HFFc6 (cell line): ENCODE data around the gene RB1. TPM values are rescaled to one million over a fixed set of nuclear protein-coding genes. Genes with fewer than 3 reads are reported as not detected.

Source experiments
- DNase-seq: peaks from one replicate; pipeline ENCODE4 v3.0.0-alpha.2; 2018
- H3K27ac Mint-ChIP-seq: 2 replicates; pipeline ENCODE4 v1.8.0; 2020; ENCODE audit warnings: mild to moderate bottlenecking, mixed read lengths
- H3K27me3 Mint-ChIP-seq: 2 replicates; pipeline ENCODE4 v1.8.0; 2021; ENCODE audit warnings: mild to moderate bottlenecking, moderate library complexity, mixed read lengths; ENCODE audit not compliant: insufficient read depth
- H3K36me3 Mint-ChIP-seq: 2 replicates; pipeline ENCODE4 v1.8.0; 2021; ENCODE audit warnings: low read depth, mixed read lengths
- H3K4me1 Mint-ChIP-seq: 2 replicates; pipeline ENCODE4 v1.8.0; 2020; ENCODE audit warnings: low read depth, mixed read lengths
- H3K4me3 Mint-ChIP-seq: 2 replicates; pipeline ENCODE4 v1.8.0; 2020; ENCODE audit warnings: mild to moderate bottlenecking, moderate library complexity, mixed read lengths
- H3K9me3 Mint-ChIP-seq: 2 replicates; pipeline ENCODE4 v1.8.0; 2020; ENCODE audit warnings: mild to moderate bottlenecking, mixed read lengths
- total RNA-seq, 6 experiments: library from RNA; stranded (reverse); fragmentation: NEBNext Ultra II Directional; extraction: Animal tissue kit (Norgen Biotek cat#: 25700); gene quantifications; 2 replicates in 1 of 6; 3 replicates in 5 of 6; pipeline ENCODE4 v1.2.3, GENCODE V29; 2021
- TF ChIP-seq, protein P1 (sequence below): fragments of 200-600 bp; sonication (generic); IDR thresholded peaks from 2 replicates; pipeline ENCODE4 v1.5.0; 2021; ENCODE audit warnings: antibody characterized with exemption, mild to moderate bottlenecking

RB1 gene
- total RNA-seq, 6 experiments from 2014 or later = 39.2 to 50.4 (median 43.0) TPM

DNA sequence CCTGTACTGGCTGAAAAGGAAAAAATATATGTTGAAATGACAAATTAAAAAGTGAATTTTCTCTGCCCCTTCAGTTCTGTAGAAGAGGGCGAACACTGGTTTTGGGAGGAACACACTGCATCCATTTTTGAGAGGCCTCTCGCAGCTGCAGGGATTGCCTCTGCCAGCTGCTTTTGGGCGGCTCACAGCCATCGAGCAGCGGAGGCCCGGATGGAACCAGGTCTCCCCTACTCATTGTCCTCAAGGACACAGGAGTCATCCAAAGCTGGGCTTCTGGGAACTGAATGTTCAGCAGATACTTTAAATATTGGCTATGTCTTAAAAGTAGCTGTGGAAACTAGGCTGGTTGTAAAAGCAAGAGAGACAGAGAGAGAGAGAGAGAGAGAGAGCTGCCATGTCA is 212.2 kb downstream of the RB1 start:
- DNase-seq = no peak
- Mint-ChIP-seq H3K36me3 (0 out of 2 replicates have a peak, but pooled peaks cover 4% of the 10 kb centered on the region), H3K9me3 (no peaks in the 10 kb centered on the region), H3K4me1 (no peaks in the 10 kb centered on the region), H3K4me3 (no peak overlapping the region), H3K27ac (no peak overlapping the region), H3K27me3 (no peaks in the 10 kb centered on the region)
- TF ChIP-seq, protein P1, sequence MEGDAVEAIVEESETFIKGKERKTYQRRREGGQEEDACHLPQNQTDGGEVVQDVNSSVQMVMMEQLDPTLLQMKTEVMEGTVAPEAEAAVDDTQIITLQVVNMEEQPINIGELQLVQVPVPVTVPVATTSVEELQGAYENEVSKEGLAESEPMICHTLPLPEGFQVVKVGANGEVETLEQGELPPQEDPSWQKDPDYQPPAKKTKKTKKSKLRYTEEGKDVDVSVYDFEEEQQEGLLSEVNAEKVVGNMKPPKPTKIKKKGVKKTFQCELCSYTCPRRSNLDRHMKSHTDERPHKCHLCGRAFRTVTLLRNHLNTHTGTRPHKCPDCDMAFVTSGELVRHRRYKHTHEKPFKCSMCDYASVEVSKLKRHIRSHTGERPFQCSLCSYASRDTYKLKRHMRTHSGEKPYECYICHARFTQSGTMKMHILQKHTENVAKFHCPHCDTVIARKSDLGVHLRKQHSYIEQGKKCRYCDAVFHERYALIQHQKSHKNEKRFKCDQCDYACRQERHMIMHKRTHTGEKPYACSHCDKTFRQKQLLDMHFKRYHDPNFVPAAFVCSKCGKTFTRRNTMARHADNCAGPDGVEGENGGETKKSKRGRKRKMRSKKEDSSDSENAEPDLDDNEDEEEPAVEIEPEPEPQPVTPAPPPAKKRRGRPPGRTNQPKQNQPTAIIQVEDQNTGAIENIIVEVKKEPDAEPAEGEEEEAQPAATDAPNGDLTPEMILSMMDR = no peak

DNA sequence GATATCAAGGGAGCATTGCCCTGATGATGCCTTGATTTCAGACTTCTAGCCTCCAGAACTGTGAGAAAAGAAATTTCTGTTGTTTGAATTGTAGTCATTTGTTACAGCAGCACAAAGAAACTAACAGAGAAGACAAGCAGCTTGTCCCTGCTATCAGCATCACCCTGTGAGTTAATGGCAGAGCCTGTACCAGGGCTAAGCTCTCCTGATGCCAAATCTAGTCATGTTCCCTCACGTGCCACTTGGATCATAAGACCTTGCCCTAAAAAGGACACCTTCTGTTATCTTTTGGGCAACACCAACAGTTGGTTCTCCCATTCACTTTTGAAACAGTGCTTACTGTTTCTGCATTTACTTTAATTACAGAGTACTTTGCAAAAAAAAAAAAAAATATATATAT is 214.5 kb downstream of the RB1 start:
- H3K27me3 Mint-ChIP-seq = no peaks in the 10 kb centered on the region
- H3K9me3 Mint-ChIP-seq = no peaks in the 10 kb centered on the region
- DNase-seq = no peak
- 0 out of 2 replicates have a peak, but pooled peaks cover 4% of the 10 kb centered on the region for H3K36me3 Mint-ChIP-seq
- TF ChIP-seq, protein P1 = no peak
- no peak overlapping the region for H3K27ac Mint-ChIP-seq
- no peak overlapping the region for H3K4me3 Mint-ChIP-seq
- H3K4me1 Mint-ChIP-seq = no peaks in the 10 kb centered on the region

DNA sequence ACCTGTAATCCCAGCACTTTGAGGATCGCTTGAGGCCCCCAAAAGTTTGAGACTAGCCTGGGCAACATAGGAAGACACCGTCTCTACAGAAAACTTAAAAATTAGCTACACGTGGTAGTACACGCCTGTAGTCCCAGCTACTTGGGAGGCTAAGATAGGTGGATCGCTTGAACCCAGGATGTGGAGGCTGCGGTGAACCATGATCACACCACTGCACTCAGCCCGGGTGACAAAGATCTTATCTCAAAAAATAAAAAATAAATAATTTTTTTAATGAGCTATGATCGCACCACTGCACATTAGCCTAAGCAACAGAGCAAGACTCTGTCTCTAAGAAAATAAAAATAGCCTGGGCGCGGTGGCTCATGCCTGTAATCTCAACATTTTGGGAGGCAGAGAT is 222.7 kb downstream of the RB1 start:
- TF ChIP-seq, protein P1 = no peak
- Mint-ChIP-seq H3K4me1 (peaks cover 3% of the 10 kb centered on the region), H3K36me3 (no peaks in the 10 kb centered on the region), H3K27me3 (no peaks in the 10 kb centered on the region; the same call in 1 of the 2 replicates), H3K27ac (no peak overlapping the region), H3K4me3 (no peak overlapping the region), H3K9me3 (no peaks in the 10 kb centered on the region)
- DNase-seq = no peak

DNA sequence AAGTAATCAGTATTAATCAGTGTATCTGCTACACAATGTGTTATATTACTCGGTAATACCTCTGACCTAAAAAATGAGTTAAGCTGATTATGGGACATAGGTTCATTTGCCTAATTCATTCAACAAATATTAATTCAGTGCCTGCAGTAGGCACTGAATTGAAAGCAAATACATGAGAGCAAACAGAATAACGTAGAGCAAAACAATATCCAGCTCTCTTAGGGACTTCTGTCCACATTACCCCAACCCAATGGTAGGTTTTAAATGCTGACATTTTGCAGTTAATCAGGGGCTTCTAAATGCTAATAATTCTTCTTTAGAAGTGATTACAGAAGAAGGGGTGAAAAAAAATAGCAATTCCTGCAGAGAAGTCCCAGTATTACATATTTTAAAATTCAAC is 224.4 kb downstream of the RB1 start:
- Mint-ChIP-seq H3K27me3 (no peaks in the 10 kb centered on the region; the same call in 1 of the 2 replicates), H3K9me3 (no peaks in the 10 kb centered on the region), H3K4me1 (peaks cover 10% of the 10 kb centered on the region), H3K4me3 (no peak overlapping the region), H3K27ac (no peak overlapping the region), H3K36me3 (no peaks in the 10 kb centered on the region)
- DNase-seq = no peak
- TF ChIP-seq, protein P1 = no peak

DNA sequence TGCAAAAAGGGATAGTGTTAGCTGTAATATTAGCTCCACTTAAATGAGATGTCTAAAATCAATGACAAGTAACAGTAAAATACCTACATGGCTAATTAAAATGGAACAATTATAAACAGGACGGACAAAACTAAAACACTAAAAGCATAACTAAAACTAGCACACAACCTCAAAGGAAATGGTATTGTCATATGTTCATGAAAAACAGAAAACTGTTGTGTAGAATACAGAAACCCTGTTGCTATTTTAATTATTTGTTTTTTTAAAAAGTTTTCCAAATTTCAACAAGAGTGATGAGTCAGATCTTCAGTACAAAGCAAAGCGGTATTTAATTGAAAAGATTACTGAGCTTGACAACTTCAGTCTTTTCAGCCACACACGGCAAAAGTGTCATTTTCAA is 225.2 kb downstream of the RB1 start:
- H3K27me3 Mint-ChIP-seq = no peaks in the 10 kb centered on the region
- DNase-seq = no peak
- TF ChIP-seq, protein P1 = no peak

DNA sequence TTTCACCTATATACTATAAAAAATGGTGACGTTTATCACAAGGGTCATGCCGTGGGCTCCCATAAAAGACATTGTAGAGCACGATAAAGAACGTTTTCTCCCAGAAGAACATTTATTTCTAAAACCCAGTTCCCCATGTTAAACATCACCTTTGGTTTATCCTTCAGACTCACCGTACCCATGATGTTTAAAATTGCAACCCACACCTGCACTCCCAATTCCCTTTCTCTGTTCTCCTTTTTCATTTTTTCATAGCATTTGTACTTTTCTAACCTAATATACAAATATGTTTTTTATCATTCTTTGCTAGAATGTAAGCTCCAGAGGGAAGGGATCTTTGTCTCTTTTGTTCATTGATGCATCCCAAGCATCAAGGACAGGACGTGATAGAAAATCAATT is 227.3 kb downstream of the RB1 start:
- Mint-ChIP-seq H3K27me3 (no peaks in the 10 kb centered on the region; the same call in 1 of the 2 replicates), H3K27ac (no peak overlapping the region), H3K4me1 (peaks cover 10% of the 10 kb centered on the region), H3K4me3 (no peak overlapping the region; the same call in 1 of the 2 replicates), H3K36me3 (no peaks in the 10 kb centered on the region), H3K9me3 (no peaks in the 10 kb centered on the region)
- no peak for DNase-seq
- TF ChIP-seq, protein P1 = no peak

More for the DNA sequence above, 225.2 kb downstream of the RB1 start:
- Mint-ChIP-seq H3K4me3 (no peak overlapping the region), H3K27ac (no peak overlapping the region), H3K9me3 (no peaks in the 10 kb centered on the region), H3K4me1 (peaks cover 10% of the 10 kb centered on the region), H3K36me3 (no peaks in the 10 kb centered on the region)
